Trophoblast cell (in vitro differentiated cells and primary cell): Measurements from ENCODE around the gene DNAH5.

ENCODE experiments used
- DNase-seq, 2 donors: peaks; one replicate each; pipeline ENCODE4 v3.0.0-alpha.2; 2016
- H2AFZ ChIP-seq: 2 replicates; pipeline ENCODE4 v1.6.1; 2013; ENCODE audit warnings: low read length, moderate library complexity, mild to moderate bottlenecking; ENCODE audit not compliant: insufficient read depth, poor library complexity
- H2AK5ac ChIP-seq: 2 replicates; pipeline ENCODE4 v1.6.1; 2013; ENCODE audit warnings: mild to moderate bottlenecking, low read length
- H2BK120ac ChIP-seq: 2 replicates; pipeline ENCODE4 v1.6.1; 2013; ENCODE audit warnings: low read length, mild to moderate bottlenecking, moderate library complexity; ENCODE audit not compliant: insufficient read depth, poor library complexity
- H2BK12ac ChIP-seq: 2 replicates; pipeline ENCODE4 v1.6.1; 2013; ENCODE audit warnings: mild to moderate bottlenecking, low read length, moderate library complexity
- H2BK5ac ChIP-seq: 2 replicates; pipeline ENCODE4 v1.6.1; 2013; ENCODE audit warnings: low read length, low read depth, moderate library complexity, mild to moderate bottlenecking; ENCODE audit not compliant: poor library complexity
- H3K14ac ChIP-seq: 2 replicates; pipeline ENCODE4 v1.6.1; 2013; ENCODE audit warnings: mild to moderate bottlenecking, low read length
- H3K18ac ChIP-seq: 2 replicates; pipeline ENCODE4 v1.6.1; 2013; ENCODE audit warnings: mild to moderate bottlenecking, low read length
- H3K23ac ChIP-seq: 2 replicates; pipeline ENCODE4 v1.6.1; 2013; ENCODE audit warnings: low read length
- H3K27ac ChIP-seq: 2 replicates; pipeline ENCODE4 v1.5.1; 2013; ENCODE audit warnings: low read depth, mild to moderate bottlenecking, inconsistent platforms, low read length, moderate library complexity
- H3K27me3 ChIP-seq: 2 replicates; pipeline ENCODE4 v1.6.1; 2013; ENCODE audit warnings: inconsistent platforms, mild to moderate bottlenecking, low read length, moderate library complexity; ENCODE audit not compliant: insufficient read depth
- H3K36me3 ChIP-seq, 2 experiments: 1 replicate in 1 of 2; 2 replicates in 1 of 2; pipeline ENCODE4 v1.6.1; 2013; ENCODE audit warnings: low read length in 2 of 2, mild to moderate bottlenecking in 2 of 2, moderate library complexity in 1 of 2; ENCODE audit not compliant: insufficient read depth in 2 of 2, control insufficient read depth in 1 of 2
- H3K4ac ChIP-seq: 2 replicates; pipeline ENCODE4 v1.6.1; 2013; ENCODE audit warnings: low read depth, mild to moderate bottlenecking, low read length, moderate library complexity
- H3K4me1 ChIP-seq, 2 experiments: 1 replicate in 1 of 2; 2 replicates in 1 of 2; pipeline ENCODE4 v1.6.1; 2013; ENCODE audit warnings: low read length in 2 of 2, mild to moderate bottlenecking in 2 of 2, moderate library complexity in 1 of 2; ENCODE audit not compliant: insufficient read depth in 2 of 2, control insufficient read depth in 1 of 2
- H3K4me2 ChIP-seq: 2 replicates; pipeline ENCODE4 v1.6.1; 2013; ENCODE audit warnings: inconsistent platforms, mild to moderate bottlenecking, low read length, moderate library complexity
- H3K4me3 ChIP-seq: 2 replicates; pipeline ENCODE4 v1.5.1; 2013; ENCODE audit warnings: mild to moderate bottlenecking, low read depth, low read length, inconsistent platforms
- H3K79me1 ChIP-seq: one replicate; pipeline ENCODE4 v1.6.1; 2013; ENCODE audit warnings: low read length
- H3K79me2 ChIP-seq: 2 replicates; pipeline ENCODE4 v1.6.1; 2013; ENCODE audit warnings: low read length, mild to moderate bottlenecking; ENCODE audit not compliant: control insufficient read depth, insufficient read depth, poor library complexity
- H3K9ac ChIP-seq: 2 replicates; pipeline ENCODE4 v1.6.1; 2013; ENCODE audit warnings: mild to moderate bottlenecking, low read length
- H3K9me3 ChIP-seq: 2 replicates; pipeline ENCODE4 v1.6.1; 2013; ENCODE audit warnings: low read depth, mild to moderate bottlenecking, control low read depth, inconsistent platforms, low read length; ENCODE audit not compliant: insufficient read depth
- H4K12ac ChIP-seq: 2 replicates; pipeline ENCODE4 v1.6.1; 2013; ENCODE audit warnings: low read depth, mild to moderate bottlenecking, low read length, moderate library complexity
- H4K8ac ChIP-seq: 2 replicates; pipeline ENCODE4 v1.6.1; 2013; ENCODE audit warnings: low read depth, mild to moderate bottlenecking, low read length, moderate library complexity
- H4K91ac ChIP-seq: one replicate; pipeline ENCODE4 v1.6.1; 2013; ENCODE audit warnings: low read depth, mild to moderate bottlenecking, low read length, moderate library complexity
- WGBS: extraction: QIAGEN DNeasy Blood & Tissue Kit; methylation state at CpG from one replicate; pipeline ENCODE4 v1.1.7; 2013; ENCODE audit warnings: missing lambda C conversion rate; ENCODE audit not compliant: insufficient read length, insufficient coverage; ENCODE audit errors: extremely low coverage; 5-methylcytosine and 5-hydroxymethylcytosine counted together

DNAH5 gene

DNA sequence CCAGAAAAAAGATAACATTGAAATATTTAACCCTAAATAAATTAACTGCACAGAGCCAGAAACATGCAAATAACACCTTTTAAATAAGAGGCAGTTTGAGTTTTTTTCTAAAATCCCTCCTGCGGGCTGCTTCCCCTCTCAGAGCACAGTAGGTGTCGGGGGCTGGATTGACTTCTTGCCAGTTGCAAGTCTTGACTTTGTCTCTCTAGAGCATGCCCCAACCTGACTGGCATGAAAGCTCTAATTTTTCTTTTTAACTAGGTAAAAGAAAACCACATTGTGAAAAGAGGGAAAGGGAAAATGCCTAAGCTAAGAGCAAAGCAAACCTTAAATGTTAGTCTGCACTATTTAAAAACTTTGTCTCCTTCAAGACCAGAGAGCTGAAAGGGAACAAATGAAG, 46.4 kb upstream of the DNAH5 start:
- Histone ChIP-seq H3K9ac (no peak overlapping the region), H2BK120ac (no peak overlapping the region), H3K23ac (no peak overlapping the region), H3K36me3 (no peaks in the 10 kb centered on the region), H2AFZ (no peak overlapping the region), H3K4me3 (no peak overlapping the region), H3K4me2 (no peak overlapping the region), H3K79me2 (no peaks in the 10 kb centered on the region), H4K91ac (no peak overlapping the region), H4K12ac (no peak overlapping the region), H3K79me1 (no peaks in the 10 kb centered on the region), H2BK5ac (no peak overlapping the region), H3K18ac (no peak overlapping the region), H3K4ac (no peak overlapping the region), H3K27ac (no peak overlapping the region), H2BK12ac (no peak overlapping the region), H3K9me3 (peaks cover 2% of the 10 kb centered on the region), H2AK5ac (no peak overlapping the region), H3K14ac (no peak overlapping the region), H4K8ac (no peak overlapping the region), H3K27me3 (no peaks in the 10 kb centered on the region), H3K4me1 (peaks cover 6 to 7% of the 10 kb centered on the region in 2 experiments)
- no CpG with 5 or more reads among the region's 2 CpGs for WGBS
- DNase-seq: no peak

- H3K79me1 ChIP-seq: no peaks in the 10 kb centered on the region
- H3K4me3 ChIP-seq: no peak overlapping the region
- H3K23ac ChIP-seq: no peak overlapping the region
- DNase-seq: no peak
- no peak overlapping the region for H2AFZ ChIP-seq
- H3K36me3 ChIP-seq: no peaks in the 10 kb centered on the region
- no peak overlapping the region for H3K18ac ChIP-seq
- no peaks in the 10 kb centered on the region for H3K79me2 ChIP-seq
- no peak overlapping the region for H4K12ac ChIP-seq
- H3K4me2 ChIP-seq: no peak overlapping the region
- H3K9me3 ChIP-seq: peaks cover 2% of the 10 kb centered on the region
- H2BK12ac ChIP-seq: no peak overlapping the region
- H3K4ac ChIP-seq: no peak overlapping the region
- no peaks in the 10 kb centered on the region for H3K27me3 ChIP-seq
- no peak overlapping the region for H3K27ac ChIP-seq
- no peak overlapping the region for H2BK120ac ChIP-seq
- H4K8ac ChIP-seq: no peak overlapping the region
- no peak overlapping the region for H2AK5ac ChIP-seq
- peaks cover 6 to 7% of the 10 kb centered on the region in 2 experiments for H3K4me1 ChIP-seq
- H3K9ac ChIP-seq: no peak overlapping the region
- no peak overlapping the region for H2BK5ac ChIP-seq
- no peak overlapping the region for H4K91ac ChIP-seq
- no peak overlapping the region for H3K14ac ChIP-seq
- no CpG with 5 or more reads among the region's 2 CpGs for whole genome bisulfite sequencing
Observed at GRCh38 chr5:13989832-13990231, 45.3 kb upstream of the DNAH5 start.

GRCh38 chr5:13987843-13988464, 43.5 kb upstream of the DNAH5 start:
- Histone ChIP-seq H3K27ac (no peak overlapping the region), H3K4me2 (no peak overlapping the region), H2BK5ac (no peak overlapping the region), H3K14ac (no peak overlapping the region), H3K36me3 (no peaks in the 10 kb centered on the region), H2AK5ac (no peak overlapping the region), H3K79me1 (no peaks in the 10 kb centered on the region), H3K9ac (no peak overlapping the region), H4K91ac (no peak overlapping the region), H3K23ac (no peak overlapping the region), H3K18ac (no peak overlapping the region), H3K27me3 (no peaks in the 10 kb centered on the region), H3K79me2 (no peaks in the 10 kb centered on the region), H2AFZ (no peak overlapping the region), H2BK120ac (no peak overlapping the region), H3K4ac (no peak overlapping the region), H4K8ac (no peak overlapping the region), H3K4me1 (no peaks in the 10 kb centered on the region), H2BK12ac (no peak overlapping the region), H3K9me3 (peaks cover 2% of the 10 kb centered on the region), H3K4me3 (no peak overlapping the region), H4K12ac (no peak overlapping the region)
- no CpG with 5 or more reads among the region's 7 CpGs for WGBS
- DNase-seq: peak; percentile 58 to 82

DNA sequence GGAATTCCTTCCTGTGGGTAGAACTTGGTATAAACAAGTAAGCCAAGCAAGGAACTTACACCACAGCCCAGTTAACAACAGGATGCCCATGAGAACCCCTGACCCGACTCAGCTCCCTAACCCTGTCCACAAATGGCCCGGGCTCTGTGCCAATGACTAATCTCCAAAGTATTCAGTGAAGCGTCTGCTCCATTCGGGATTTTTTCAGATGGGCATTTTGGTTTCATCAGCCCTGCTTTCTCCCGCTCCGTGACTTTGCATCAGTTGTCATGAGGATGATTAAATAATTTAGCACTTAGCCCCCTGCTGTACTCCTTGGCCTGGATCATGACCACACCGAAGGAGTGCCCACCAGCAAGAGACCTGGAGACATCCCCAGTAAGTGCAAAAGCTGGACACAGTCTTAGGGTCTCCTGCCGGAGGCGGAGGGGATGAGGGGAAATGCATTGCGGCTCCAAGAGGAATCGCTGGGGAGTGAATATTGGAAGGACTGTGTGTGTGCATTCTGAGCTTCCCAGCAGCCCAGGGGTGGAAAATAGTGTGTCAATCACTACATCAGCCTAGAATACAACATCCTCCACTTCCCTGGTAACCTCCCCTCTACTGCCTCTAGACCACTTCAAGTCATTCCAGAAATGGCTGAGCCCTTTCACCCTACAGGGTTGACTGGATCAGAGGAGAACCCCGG, 41.4 kb upstream of the DNAH5 start:
- H3K9me3 ChIP-seq: peaks cover 2% of the 10 kb centered on the region
- no peak overlapping the region for H4K8ac ChIP-seq
- H3K79me2 ChIP-seq: no peaks in the 10 kb centered on the region
- H2BK120ac ChIP-seq: no peak overlapping the region
- H3K4me3 ChIP-seq: no peak overlapping the region
- no peak overlapping the region for H4K12ac ChIP-seq
- no CpG with 5 or more reads among the region's 12 CpGs for WGBS
- no peak overlapping the region for H3K23ac ChIP-seq
- no peaks in the 10 kb centered on the region for H3K79me1 ChIP-seq
- no peak overlapping the region for H2AFZ ChIP-seq
- no peak overlapping the region for H3K4me2 ChIP-seq
- H3K4ac ChIP-seq: no peak overlapping the region
- H3K36me3 ChIP-seq: no peaks in the 10 kb centered on the region
- no peak overlapping the region for H2BK12ac ChIP-seq
- H4K91ac ChIP-seq: no peak overlapping the region
- no peak overlapping the region for H3K14ac ChIP-seq
- H2AK5ac ChIP-seq: no peak overlapping the region
- DNase-seq: peak in 1 of 2 donors; percentile 35
- no peak overlapping the region for H2BK5ac ChIP-seq
- H3K4me1 ChIP-seq: no peaks in the 10 kb centered on the region
- H3K9ac ChIP-seq: no peak overlapping the region
- no peak overlapping the region for H3K27ac ChIP-seq
- H3K18ac ChIP-seq: no peak overlapping the region
- H3K27me3 ChIP-seq: no peaks in the 10 kb centered on the region
